HG03457 (cell line): ENCODE measurements around the gene PFDN2.
"Not testable (repeated sequence)": the region's sequence is repeated elsewhere in the genome, so short reads cannot be mapped to it uniquely, and the experiment has no call there.

Experiments used
- ATAC-seq: cut with Tn5 transposase; IDR thresholded peaks from one replicate; pipeline ENCODE4 v1.9.1; 2021; ENCODE audit warnings: moderate number of reproducible peaks; ENCODE audit not compliant: unreplicated experiment

Gene PFDN2

DNA sequence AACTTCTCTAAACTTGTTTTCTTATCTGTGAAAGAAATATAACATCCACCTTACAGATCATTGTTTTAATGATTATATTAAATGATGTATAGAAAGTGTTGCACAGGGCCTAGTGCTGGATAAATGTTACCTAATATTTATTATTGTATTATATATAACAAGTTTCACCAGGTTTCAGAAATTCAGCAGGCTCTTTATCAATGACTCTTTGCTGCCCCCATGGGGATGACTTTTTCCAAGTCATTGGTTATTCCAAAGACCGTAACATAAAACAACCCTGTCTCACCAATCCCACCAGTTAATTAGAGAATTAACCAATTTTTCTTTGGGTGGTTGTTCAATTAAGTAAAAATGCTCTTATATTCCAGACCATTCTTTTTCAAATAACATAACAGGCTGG lies 21.9 kb upstream of the PFDN2 start:
- ATAC-seq: no peak

DNA sequence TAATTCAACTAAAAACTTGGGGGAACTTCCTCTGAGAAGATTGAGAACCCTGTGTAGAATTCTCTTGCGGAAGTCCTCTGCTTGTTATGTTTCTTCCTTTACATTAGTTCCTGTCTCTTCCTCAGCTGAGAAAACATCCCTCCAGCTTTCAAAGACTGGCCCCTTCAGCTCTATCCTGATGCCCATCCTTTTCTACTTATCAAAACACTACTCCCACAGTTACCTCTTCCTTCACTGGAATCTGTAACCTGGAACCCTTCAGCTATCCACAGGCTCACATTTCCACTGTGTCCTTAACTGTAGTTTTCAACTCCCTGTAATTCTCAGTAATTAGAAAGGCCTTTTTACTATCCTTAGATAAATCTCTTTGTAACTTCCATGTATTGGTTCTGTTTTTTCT lies 20.6 kb upstream of the PFDN2 start:
- ATAC-seq: no peak

DNA sequence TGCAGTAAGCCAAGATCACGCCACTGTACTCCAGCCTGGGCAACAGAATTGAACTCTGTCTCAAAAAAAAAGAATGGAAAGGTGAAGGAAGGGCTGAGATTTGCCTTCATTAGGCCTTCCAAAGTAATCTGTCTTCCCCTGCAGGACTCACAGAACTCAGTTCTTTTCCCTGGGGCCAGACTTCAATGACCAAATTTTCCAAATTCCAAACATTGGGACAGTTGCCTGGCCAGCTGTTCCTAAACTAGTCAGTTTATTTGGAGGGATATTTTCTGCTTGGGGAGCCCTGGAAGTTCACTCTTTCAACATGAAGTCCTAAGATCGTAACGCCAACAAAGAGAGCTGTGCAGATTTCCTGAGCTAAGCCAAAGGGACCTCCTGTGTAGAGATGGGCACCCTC lies 20.0 kb upstream of the PFDN2 start:
- no peak for ATAC-seq

DNA sequence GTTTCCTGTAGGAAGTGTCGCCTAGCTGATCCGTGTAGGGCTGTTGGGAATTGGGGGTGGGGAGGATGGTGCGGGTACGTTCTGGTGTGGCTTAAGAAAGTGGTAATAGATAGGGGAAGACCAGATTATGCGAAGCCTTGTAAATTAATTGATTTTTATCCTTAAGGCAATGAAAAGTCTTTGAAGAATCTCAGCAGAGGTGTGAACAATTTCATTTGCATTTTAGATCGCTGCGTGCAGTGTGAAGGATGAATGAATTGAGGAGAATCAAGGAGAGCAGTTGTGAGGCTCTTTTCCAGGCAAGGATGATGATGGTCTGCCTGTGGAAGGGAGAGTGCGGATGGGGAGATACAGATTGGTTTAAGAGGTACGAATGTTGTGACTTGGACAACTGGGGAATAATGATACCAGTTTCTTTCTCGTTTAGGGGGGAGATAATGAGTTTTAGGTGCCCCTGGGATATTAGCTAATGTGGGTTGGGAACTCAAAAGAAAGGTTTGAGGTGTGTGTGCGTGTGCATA lies 15.4 kb upstream of the PFDN2 start:
- ATAC-seq: no peak

DNA sequence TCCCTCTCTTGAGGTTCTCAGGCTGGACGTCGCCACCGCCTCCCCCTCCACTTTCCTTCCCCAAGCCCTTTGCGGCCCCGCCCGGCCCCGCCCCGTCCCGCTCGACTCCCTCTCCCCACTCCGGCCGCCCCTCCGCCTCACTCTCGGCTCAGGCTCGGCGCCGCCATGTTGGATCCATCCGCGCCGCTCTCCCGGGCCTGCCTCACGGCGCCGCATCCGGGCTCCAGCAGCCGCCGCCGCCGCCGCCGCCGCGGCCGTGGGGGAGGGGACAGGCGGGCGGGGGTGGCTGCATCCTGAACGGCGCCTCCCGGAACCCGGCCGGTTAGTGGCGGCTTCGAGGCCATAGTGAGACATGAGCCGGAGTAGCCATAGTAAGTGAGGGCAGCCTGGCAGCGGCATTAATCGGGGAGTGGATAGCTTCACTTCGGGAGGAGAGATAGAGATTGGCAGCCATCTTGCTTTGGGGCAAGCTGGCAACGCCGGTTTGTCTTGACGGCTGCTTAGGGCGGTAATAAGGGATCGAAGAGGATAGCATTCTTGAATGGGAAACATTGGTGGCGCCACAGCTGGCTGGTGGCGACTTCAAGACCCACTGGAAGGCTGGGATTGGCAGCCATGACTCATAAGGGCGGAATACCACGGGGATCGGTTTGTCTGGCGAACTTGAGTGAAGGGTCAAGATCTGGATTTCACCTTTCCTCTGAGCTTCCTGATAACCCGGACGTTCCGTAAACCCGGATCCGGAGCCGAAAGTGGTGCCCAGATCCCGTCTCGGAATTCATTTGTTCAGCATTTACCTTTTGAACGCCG lies 14.8 kb upstream of the PFDN2 start, which contains the start of gene DEDD:
DEDD (minus strand) TSS at position 258 of the 810 bp plus-strand sequence. CDS start 8,205 bp downstream, outside the sequence.
- peak; percentile 83 for ATAC-seq

DNA sequence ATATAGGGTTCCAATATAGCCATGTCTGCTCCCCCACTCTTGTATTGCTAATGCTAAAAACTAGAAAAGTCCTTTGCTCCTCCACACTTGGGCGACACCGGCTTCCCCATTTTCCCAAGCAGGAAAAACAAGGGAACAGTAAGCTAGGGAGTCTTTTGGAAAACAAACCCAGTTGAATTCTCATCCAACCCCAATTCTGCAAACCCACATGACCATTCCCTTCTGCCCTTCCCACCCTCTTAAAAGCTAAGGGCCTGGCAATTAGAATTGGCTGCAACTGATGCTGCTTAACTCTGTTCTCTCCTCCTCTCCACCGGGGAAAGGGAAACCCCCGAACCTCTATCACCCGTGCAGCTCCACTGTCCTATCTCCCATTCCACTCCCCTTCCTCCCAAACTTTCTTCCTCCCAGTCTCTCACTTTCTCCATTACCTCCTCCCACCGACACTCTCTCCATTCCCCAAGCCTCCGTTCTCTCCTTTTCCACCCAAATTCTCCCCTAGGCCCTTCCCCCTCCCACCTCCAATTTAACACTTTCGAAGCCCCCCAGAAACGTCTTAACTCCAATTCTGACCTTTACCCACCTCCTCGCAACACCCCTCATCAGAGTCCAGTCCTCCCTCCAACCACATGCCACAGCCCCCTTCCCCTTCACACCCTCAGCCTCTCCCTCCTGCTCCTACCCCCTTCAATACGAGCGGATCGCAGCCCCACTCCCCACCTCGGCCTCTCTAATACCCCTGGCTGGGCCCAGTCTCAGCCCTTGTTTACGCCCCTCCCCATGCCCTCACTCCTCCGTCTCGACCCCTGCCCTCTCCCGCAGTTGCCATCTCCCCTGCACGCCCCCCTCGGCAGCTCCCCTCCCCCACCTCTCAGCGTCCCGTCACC lies 13.9 kb upstream of the PFDN2 start:
- no peak for ATAC-seq

DNA sequence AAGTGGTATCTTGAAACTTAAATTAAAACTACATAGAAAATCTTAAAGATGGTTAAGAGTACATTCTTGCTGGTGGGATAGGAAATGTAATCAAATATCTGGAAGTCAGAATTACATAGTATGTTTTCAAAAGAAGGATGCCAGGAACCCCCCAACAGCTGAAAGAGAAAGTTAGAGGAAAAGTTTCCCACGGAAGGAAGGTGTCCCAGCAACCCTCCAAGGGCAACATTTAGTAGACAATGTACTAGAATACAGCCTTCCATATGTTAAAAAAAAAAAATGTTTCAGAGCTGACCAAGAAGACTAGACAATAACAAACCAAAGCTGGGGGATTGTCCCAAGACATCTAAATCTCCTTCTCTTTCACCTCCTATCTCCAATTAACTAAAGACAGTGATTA lies 12.4 kb upstream of the PFDN2 start:
- no peak for ATAC-seq

DNA sequence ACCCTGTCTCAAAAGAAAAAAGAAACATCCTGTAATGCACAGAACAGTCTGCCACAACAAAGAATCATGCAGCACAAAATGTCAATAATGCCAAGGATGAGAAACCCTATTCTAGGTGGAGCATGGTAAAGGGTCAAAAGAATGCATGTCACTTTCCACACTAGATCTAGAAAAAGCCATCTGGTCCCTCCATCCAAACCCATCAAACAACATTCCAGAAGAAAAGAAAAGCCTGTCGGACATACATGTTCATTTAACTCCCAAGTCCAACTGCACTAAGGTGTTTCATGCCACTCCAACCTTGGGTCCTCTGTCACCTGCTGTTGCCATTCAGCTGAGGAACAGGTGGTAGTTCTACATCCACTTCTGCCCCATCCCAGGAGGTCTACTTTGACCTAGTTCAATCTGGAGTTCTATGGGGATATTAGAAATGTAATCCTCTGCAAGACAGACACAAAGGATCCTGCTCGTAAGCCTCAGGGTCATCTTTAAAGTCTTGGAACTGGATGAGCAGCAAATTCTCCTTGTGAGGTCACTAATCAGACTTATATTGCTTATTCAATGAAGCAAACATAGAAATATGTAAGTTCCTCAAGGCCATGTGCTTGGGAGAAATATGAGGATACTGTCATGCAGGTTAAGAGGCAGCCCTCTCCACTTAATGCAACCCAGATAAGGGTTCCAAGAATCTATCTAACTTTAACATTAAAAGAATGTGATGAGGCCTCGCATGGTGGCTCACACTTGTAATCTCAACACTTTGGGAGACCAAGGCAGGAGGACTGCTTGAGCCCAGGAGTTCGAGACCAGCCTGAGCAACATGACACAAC lies 11.0 kb upstream of the PFDN2 start:
- ATAC-seq: no peak

DNA sequence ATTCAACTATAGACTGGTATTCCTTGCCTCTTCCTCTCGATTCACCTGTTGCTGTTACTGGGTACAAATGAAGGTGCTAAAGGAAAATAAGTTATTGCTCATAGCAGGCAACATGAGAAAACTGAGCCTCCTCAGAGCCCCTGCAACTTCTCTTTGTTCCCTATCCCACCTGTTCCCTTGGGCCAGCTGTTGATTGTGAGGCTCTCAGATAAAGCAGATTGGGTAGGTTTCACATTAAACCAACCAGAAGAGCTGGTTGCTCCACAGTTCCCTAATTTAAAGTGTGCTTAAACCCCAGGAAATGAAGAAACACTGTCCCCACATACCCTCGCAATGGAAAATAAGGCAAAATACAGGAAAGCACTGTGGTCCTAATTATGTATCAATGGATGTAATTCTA lies 9.8 kb upstream of the PFDN2 start:
- no peak for ATAC-seq

DNA sequence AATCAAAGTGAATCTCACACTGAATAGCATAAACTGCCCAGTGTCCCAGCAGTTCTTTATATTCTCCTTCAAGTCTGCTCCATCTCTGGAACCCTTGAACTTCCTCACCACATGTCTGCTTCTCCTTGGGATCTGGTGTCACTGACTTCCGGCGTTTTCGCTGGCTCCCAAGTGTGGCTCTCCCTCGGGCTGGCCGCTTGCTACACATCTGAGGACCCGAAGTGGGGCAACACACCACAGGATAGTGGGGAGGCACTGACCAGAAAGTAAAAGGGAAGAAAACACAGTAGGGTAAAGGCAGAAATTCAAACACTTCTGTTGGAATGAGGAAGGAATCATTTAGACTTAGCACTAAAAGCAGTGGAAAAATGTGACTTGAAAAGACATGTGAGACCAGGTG lies 5.1 kb upstream of the PFDN2 start:
- no peak for ATAC-seq

DNA sequence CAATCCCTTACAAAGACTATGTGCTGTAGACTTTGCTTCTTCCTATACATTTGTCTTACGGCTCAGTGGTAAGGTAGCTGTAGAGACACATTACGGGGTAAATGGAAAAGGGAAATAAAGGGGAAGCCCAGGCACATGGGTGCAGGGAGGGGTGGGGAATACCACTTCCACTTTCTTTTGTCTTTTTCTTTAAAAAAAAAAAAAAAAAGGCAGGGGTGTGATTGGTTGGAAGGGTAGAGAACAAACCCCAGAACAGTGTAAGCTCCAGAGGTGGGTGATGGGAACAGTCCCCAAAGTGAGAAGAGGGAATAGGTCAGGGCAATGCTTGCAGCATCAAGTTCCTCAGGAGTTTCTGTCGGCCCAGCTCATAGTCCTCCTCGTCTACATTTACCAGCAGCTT lies 4.0 kb upstream of the PFDN2 start:
- ATAC-seq: no peak

DNA sequence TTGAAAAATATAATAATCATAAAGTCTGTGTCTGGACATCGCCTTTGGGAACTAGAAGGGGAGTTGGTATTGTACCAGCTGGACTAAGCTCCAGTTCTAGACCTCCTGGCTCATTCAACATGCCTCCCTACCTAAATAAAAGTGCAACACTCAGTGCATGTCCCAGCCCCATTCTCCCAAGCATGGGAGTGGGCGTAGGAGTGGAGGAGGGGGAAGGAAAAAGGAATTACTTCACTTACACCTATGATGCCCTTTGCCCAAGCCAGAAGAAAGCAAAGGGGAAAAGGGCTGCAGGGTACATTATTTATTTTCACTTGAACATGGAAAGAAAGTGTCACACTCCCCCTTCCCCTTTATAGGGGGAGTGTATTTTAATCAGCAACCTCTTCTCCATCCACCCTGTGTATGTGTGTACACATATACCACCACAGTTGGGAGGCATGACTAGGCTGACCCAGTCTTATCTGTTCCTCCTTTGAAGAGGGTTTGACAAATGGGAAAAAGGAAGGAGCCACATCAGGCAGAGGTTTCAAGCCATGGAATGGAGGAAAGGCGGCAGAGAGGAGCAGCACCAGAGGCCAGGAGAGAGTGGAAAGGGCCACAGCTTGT lies 3.3 kb upstream of the PFDN2 start:
- ATAC-seq: no peak

DNA sequence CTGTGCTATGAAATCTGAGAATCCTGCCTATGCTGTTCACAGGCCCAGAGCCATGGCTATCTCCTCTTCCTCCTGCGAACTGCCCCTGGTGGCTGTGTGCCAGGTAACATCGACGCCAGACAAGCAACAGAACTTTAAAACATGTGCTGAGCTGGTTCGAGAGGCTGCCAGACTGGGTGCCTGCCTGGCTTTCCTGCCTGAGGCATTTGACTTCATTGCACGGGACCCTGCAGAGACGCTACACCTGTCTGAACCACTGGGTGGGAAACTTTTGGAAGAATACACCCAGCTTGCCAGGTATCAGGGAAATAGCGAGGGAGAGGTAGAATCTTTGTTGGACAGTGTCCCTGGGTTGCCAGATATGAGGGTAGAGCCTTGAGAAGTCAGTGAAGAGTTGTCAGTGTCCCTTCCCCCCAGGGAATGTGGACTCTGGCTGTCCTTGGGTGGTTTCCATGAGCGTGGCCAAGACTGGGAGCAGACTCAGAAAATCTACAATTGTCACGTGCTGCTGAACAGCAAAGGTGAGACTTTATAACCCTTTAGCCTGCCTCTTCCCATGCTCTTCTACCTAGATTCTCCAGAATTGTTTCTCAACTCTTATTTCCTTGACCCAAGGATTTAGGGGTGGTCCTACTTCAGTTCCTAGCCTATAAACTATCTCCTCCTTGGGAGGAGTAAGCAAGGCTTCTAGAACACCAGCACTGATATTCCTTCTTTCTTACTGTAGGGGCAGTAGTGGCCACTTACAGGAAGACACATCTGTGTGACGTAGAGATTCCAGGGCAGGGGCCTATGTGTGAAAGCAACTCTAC lies 1.5 kb upstream of the PFDN2 start:
- no peak for ATAC-seq

DNA sequence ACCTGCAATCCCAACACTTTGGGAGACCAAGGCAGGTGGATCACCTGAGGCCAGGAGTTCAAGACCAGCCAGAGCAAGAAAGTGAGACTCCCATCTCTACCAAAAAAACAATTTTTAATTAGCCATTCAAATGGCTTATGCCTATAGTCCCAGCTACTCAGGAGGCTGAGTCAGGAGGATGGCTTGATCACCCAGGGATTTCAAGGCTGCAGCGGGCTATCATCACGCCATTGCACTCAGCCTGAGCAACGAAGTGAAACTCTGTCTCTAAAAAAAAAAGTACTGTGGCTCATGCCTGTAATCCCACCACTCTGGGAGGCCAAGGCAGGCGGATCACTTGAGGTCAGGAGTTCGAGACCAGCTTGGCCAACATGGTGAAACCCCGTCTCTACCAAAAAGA lies 1.9 kb downstream of the PFDN2 start:
- ATAC-seq: not testable (repeated sequence)

DNA sequence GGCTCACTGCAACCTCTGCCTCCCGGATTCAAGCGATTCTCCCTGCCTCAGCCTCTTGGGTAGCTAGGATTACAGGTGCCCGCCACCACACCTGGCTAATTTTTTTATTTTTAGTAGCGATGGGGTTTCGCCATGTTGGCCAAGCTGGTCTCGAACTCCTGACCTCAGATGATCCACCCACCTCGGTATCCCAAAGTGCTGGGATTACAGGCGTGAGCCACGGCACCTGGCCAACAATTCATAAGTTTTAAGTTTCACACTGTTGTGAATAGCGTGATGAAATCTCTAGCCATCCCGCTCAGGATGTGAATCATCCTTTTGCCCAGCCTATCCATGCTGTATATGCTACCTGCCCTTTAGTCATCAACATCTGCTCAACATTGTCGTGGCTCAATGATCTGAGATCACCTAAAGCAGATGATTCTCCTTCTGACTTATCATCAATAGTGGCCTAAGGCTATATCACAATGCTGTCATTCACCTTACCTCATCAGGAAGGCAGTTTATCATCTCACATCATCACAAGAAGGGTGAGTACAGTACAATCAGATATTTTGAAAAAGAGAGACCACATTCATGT lies 2.6 kb downstream of the PFDN2 start:
- ATAC-seq: no peak

DNA sequence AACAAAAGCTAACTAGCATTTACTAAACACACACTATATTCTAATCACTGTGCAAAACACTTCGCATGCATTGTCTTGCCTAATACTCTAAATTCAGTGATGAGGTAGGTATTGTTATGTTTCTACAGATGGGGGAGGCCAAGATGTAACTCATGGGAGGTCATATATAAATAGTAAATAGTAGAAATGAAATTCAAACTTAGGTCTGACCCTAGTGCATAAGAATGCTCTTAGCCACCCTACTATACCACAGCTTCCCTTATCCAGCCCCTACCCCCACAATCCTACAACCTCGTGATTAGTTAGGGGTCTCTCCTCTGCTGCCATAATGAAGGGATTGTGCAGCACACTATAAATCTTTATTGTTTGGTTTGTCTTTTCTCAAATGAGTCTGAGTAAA lies 3.3 kb downstream of the PFDN2 start:
- ATAC-seq: no peak

DNA sequence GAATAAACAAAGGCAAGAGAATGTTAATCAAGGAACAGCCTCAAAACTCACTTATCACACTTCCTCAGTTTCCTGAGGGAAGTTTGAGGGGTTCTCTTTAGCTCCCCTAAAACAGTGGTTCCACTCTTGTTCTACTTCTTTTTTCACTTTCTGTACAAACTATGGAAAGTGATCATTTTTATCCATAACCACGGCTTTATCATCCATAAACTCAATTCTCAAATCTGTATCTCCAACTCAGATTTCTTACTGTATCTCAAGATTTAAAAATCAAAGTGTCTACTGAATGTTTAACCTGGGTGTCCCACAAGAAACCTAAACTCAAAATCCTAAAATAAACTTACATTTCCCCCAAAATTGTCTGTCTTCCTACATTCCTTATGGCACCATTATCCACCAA lies 3.9 kb downstream of the PFDN2 start:
- no peak for ATAC-seq

DNA sequence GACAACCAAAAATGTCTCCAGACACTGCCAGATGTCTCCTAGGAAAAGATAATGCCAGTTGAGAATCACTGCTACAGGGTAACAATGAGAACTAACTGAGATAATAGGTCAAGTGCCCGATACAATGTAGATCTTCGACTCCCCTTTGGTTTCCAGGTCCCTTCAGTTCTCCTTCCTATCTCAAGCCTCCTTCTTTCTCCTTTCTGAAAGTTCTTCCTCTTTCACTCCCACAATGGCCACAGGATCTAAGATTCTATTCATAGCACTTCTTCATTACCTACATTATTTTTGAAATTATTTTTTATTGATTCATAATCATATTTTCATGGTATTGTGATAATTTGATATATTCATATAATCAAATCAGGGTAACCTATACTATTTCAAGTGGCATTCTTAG lies 6.3 kb downstream of the PFDN2 start:
- ATAC-seq: no peak

DNA sequence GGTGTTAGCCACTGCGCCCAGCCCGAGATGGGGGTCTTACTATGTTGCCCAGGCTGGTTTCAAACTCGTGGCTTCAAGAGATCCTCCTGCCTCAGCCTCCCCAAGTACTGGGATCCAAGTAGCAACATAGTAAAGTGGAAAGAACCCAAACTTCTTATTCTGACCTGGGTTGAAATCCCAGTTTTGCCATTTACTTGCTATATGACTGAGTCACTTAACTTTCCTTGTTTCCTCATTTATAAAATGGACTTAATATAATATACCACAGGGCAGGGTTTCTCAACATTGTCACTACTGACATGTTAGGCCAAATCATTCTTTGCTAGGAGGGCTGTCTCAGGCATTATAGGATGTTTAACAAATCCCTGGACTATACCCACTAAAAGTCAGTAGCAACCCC lies 6.7 kb downstream of the PFDN2 start:
- no peak for ATAC-seq
